Stomach (tissue), 9 donors: ENCODE data around the gene IGSF9B. TPM values are rescaled to one million over a fixed set of nuclear protein-coding genes. Genes with fewer than 3 reads are reported as not detected.

ENCODE experiments used
- DNase-seq, 2 donors: peaks; one replicate each; pipeline versions ENCODE4 v3.0.0 to v3.0.0-alpha.2; 2013 to 2019
- H3K27ac ChIP-seq, 5 donors: fragments of 200-600 bp in 4 of 5; sonication (generic) in 4 of 5; one replicate each; pipeline ENCODE4 v1.5.1; 2013 to 2019; ENCODE audit warnings: mild to moderate bottlenecking in 1 of 5, moderate library complexity in 1 of 5
- H3K27me3 ChIP-seq, 3 donors: fragments of 200-600 bp; sonication (generic); one replicate each; pipeline ENCODE4 v1.5.1; 2017 to 2019; ENCODE audit warnings: mixed run types in 1 of 3
- H3K36me3 ChIP-seq, 4 donors: fragments of 200-600 bp; sonication (generic); 1 replicate in 3 of 4; 2 replicates in 1 of 4; pipeline ENCODE4 v1.5.1; 2016 to 2019
- H3K4me1 ChIP-seq, 4 donors: fragments of 200-600 bp; sonication (generic); one replicate each; pipeline ENCODE4 v1.5.1; 2016 to 2019
- H3K4me3 ChIP-seq, 4 donors: fragments of 200-600 bp; sonication (generic) in 3 of 4; one replicate each; pipeline ENCODE4 v1.5.1; 2016 to 2019; ENCODE audit warnings: mild to moderate bottlenecking in 1 of 4
- H3K9me3 ChIP-seq, 4 donors: fragments of 200-600 bp; sonication (generic); one replicate each; pipeline ENCODE4 v1.5.1; 2016 to 2019
- CTCF ChIP-seq, 7 experiments: fragments of 450-650 bp in 4 of 7; fragments of 200-600 bp in 3 of 7; sonication (generic) in 3 of 7; IDR thresholded peaks; one replicate each; pipeline ENCODE4 v1.5.1; 2016 to 2019; ENCODE audit warnings: antibody characterized with exemption in 7 of 7, control low read depth in 2 of 7, mild to moderate bottlenecking in 1 of 7
- EP300 ChIP-seq: sonication (generic); formaldehyde crosslinking; IDR thresholded peaks from one replicate; pipeline ENCODE4 v1.6.1; 2017; ENCODE audit warnings: antibody characterized with exemption
- POLR2A ChIP-seq, 4 donors: fragments of 450-650 bp; IDR thresholded peaks; one replicate each; pipeline ENCODE4 v1.6.1; 2016; ENCODE audit warnings: antibody characterized with exemption in 4 of 4, control low read depth in 2 of 4, mild to moderate bottlenecking in 1 of 4, moderate library complexity in 1 of 4
- POLR2AphosphoS5 ChIP-seq, 3 donors: sonication (generic); formaldehyde crosslinking; IDR thresholded peaks; one replicate each; pipeline ENCODE4 v1.6.1; 2016; ENCODE audit warnings: antibody characterized with exemption in 3 of 3
- WGBS, 5 donors: extraction: QIAGEN DNeasy Blood & Tissue Kit in 3 of 5; methylation state at CpG; one replicate each; pipeline versions ENCODE4 v1.1.5 to v1.1.7; 2013 to 2018; 5-methylcytosine and 5-hydroxymethylcytosine counted together
- intact Hi-C: fragments of 100-400 bp; cut with DNase I; formaldehyde crosslinking; loops from one replicate; pipeline ENCODE4 v1.15.1; 2023; ENCODE audit warnings: low total_unique reads
- polyA plus RNA-seq, 3 donors: library from polyadenylated mRNA; stranded (reverse); fragments of 200-250 nt; gene quantifications; one replicate each; pipeline ENCODE4 v1.2.3, GENCODE V29; 2013
- total RNA-seq, 5 donors: library from RNA; depleted of rRNA; stranded (reverse); fragments of >200 nt; gene quantifications; one replicate each; pipeline versions ENCODE4 v1.1.0 to v1.2.3, GENCODE V29; 2014 to 2016
- donor health status: healthy with polysubstance abuse.
- donor health status: Bipolar disorder and iron deficiency.
- donor health status: healthy.

Gene IGSF9B
- total and polyA plus RNA-seq, 8 donors: 0.44 to 22.3 (median 4.6) TPM; not detected in 1

GRCh38 chr11:133924661-133925060, 32.1 kb downstream of the IGSF9B start:
- peaks cover 12 to 17% (median 14%) of the 10 kb centered on the region in 4 donors for H3K4me1 ChIP-seq
- 93 to 96% (median 96%) methylated on average over 11 of the region's 11 CpGs for WGBS, 5 donors
- H3K9me3 ChIP-seq: no peaks in the 10 kb centered on the region
- H3K27ac ChIP-seq: no peak overlapping the region
- peaks cover 0 to 75% (median 35%) of the 10 kb centered on the region in 4 donors for H3K36me3 ChIP-seq
- no peak for TF ChIP-seq POLR2A (IDR thresholded peaks at IDR 0.05)
- TF ChIP-seq CTCF (IDR thresholded peaks at IDR 0.05): no peak
- TF ChIP-seq POLR2AphosphoS5 (IDR thresholded peaks at IDR 0.05): no peak
- TF ChIP-seq EP300: no peak
- H3K27me3 ChIP-seq: peaks cover 0 to 5% (median 0%) of the 10 kb centered on the region in 3 donors
- intact Hi-C loops: no loop called here
- DNase-seq: no peak
- H3K4me3 ChIP-seq: no peak overlapping the region

- H3K27ac ChIP-seq: no peak overlapping the region
- DNase-seq: no peak
- peaks cover 0 to 26% (median 20%) of the 10 kb centered on the region in 3 donors for H3K27me3 ChIP-seq
- peaks cover 0 to 6% (median under 1%) of the 10 kb centered on the region in 4 donors for H3K4me1 ChIP-seq
- 89 to 96% (median 95%) methylated on average over 23 of the region's 23 CpGs for WGBS, 5 donors
- peaks cover 0 to 85% (median 38%) of the 10 kb centered on the region in 4 donors for H3K36me3 ChIP-seq
- no peak for TF ChIP-seq POLR2A (IDR thresholded peaks at IDR 0.05)
- no peak for TF ChIP-seq CTCF (IDR thresholded peaks at IDR 0.05)
- TF ChIP-seq POLR2AphosphoS5 (IDR thresholded peaks at IDR 0.05): no peak
- no peak for TF ChIP-seq EP300
- H3K9me3 ChIP-seq: no peaks in the 10 kb centered on the region
- intact Hi-C loops: no loop called here
- no peak overlapping the region for H3K4me3 ChIP-seq
These were observed 34.5 kb downstream of the IGSF9B start for GRCh38 chr11:133922078-133922870.

- no peak for DNase-seq
- Histone ChIP-seq H3K4me3 (no peak overlapping the region), H3K9me3 (no peaks in the 10 kb centered on the region), H3K27ac (no peak overlapping the region), H3K4me1 (peaks cover 0 to 6% (median 0%) of the 10 kb centered on the region in 4 donors), H3K27me3 (peaks cover 0 to 26% (median 20%) of the 10 kb centered on the region in 3 donors), H3K36me3 (peaks cover 0 to 86% (median 37%) of the 10 kb centered on the region in 4 donors)
- TF ChIP-seq CTCF (IDR thresholded peaks at IDR 0.05): no peak
- no peak for TF ChIP-seq POLR2AphosphoS5 (IDR thresholded peaks at IDR 0.05)
- TF ChIP-seq POLR2A (IDR thresholded peaks at IDR 0.05): no peak
- no peak for TF ChIP-seq EP300
- intact Hi-C loops: no loop called here
- 93 to 97% (median 96%) methylated on average over 10 of the region's 10 CpGs for WGBS, 5 donors
These were observed 35.3 kb downstream of the IGSF9B start for GRCh38 chr11:133921513-133921912.

- no peaks in the 10 kb centered on the region for H3K9me3 ChIP-seq
- H3K27ac ChIP-seq: no peak overlapping the region
- no peak for DNase-seq
- peaks cover 0 to 6% (median 0%) of the 10 kb centered on the region in 4 donors for H3K4me1 ChIP-seq
- H3K27me3 ChIP-seq: peaks cover 0 to 26% (median 20%) of the 10 kb centered on the region in 3 donors
- TF ChIP-seq EP300: no peak
- no peak for TF ChIP-seq CTCF (IDR thresholded peaks at IDR 0.05)
- TF ChIP-seq POLR2AphosphoS5 (IDR thresholded peaks at IDR 0.05): no peak
- TF ChIP-seq POLR2A (IDR thresholded peaks at IDR 0.05): no peak
- H3K36me3 ChIP-seq: peaks cover 0 to 84% (median 37%) of the 10 kb centered on the region in 4 donors
- no peak overlapping the region for H3K4me3 ChIP-seq
- intact Hi-C loops: no loop called here
- WGBS, 5 donors: 92 to 98% (median 97%) methylated on average over 33 of the region's 33 CpGs
These were observed 35.7 kb downstream of the IGSF9B start for GRCh38 chr11:133921026-133921425.
